HEK293T (cell line): Measurements from ENCODE around the gene VRK2.

Experiments used
- SP1 ChIP-seq: fragments of 450-650 bp; IDR thresholded peaks from 2 replicates; pipeline ENCODE4 v1.6.1; 2017
- SUZ12 ChIP-seq: fragments of 450-650 bp; IDR thresholded peaks from 2 replicates; pipeline ENCODE4 v1.6.1; 2016; ENCODE audit warnings: mild to moderate bottlenecking
- TARDBP ChIP-seq: fragments of 450-650 bp; IDR thresholded peaks from 2 replicates; pipeline ENCODE4 v1.6.1; 2016

GRCh38 chr2:58010599-58010998 is 36.0 kb upstream of the VRK2 start:
- TF ChIP-seq TARDBP (no peak), SUZ12 (no peak), SP1 (no peak)
